ENCODE results near the gene FAM114A2.
A peak's percentile ranks its signal among the peaks of the same experiment; 100 is the strongest.
"Not testable (repeated sequence)": the region's sequence is repeated elsewhere in the genome, so short reads cannot be mapped to it uniquely, and the experiment has no call there.

FAM114A2 gene
- 13.4 to 40.1 (median 30.5) reads per million in 18 experiments for total RNA-seq

DNA sequence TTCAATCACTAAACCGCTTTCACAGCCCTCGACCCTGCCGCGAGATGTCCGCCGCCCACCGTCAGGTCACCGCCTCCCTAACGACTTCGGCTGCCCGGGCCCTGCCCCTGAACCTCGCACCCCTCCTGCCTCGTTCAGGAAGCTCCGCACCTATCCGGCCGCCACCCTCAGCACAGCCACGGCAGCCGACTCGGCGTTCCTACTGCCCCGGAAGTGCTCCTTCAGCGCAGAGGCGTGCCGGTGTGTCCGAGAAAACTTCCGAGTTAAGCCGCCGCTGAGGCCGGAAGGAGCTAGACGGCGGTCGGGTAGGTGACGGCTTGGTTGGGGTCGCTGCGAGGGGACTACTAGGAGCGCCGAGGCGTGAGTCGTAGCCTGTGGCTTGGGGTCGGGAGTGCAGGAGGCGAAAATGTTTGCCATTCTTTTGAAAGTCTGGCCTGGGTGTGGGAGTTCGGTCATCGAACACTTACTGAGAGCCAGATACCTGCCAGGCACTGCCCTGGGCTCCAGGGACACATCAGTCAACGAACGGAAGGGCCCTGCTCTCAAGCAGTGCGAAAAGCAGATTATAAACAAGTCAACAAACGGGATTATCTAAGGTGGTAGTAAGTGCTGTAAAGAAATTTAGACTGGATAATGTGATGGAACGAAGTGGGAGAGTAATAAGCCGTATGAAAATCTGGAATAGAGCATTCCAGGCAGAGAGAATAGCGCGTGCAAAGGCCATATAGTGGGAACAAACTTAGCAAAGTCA lies at the start of gene FAM114A2, which contains the start of gene MFAP3:
TSS of gene FAM114A2 (minus strand) at position 204 of the 751 bp plus-strand sequence. CDS start 3,957 bp downstream, outside the sequence.
TSS of gene MFAP3 (plus strand) at position 261 of the 751 bp plus-strand sequence. CDS start 10,756 bp downstream, outside the sequence.
- DNase-seq: peak; percentile 83 to 91

DNA sequence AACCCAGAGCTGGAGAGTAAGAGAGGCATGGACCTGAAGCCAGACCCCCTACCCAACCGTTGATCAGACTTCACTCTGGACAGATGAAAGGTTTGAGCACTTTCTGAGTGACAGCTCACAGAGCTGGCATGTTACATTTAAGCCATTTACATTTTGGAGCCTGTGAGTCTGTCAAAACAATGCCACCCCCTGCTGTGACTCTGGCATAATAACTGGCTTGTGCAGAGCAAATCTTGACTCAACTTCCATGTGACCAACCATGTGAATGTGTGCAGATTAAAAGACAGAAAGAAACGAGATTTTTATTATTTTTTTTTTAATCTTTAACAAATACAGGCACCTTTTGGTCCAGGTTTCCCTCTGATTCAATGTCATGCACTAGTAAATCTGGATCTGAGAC lies 48.5 kb upstream of the FAM114A2 start:
- DNase-seq: no peak

DNA sequence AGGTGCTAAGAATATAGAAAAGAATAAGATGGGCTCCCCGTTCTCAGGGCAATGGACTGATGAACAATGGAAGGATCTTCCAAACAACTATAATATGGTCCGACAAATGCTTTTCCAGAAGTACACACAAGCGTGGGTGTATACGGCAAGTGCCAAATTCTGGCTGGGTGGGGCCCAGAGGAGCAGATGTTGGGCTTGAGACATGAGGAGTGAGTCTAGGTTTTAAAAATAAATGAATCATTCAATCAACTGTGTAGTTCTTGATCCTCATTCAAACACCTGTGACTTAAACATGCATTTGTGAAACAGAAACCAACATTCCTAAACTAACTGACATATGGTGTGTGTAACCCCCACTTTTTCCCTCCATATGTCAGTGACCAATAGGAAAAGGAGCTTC lies 47.9 kb upstream of the FAM114A2 start:
- DNase-seq: no peak

GRCh38 chr5:154086146-154086545 lies 47.4 kb upstream of the FAM114A2 start:
- no peak for DNase-seq

DNA sequence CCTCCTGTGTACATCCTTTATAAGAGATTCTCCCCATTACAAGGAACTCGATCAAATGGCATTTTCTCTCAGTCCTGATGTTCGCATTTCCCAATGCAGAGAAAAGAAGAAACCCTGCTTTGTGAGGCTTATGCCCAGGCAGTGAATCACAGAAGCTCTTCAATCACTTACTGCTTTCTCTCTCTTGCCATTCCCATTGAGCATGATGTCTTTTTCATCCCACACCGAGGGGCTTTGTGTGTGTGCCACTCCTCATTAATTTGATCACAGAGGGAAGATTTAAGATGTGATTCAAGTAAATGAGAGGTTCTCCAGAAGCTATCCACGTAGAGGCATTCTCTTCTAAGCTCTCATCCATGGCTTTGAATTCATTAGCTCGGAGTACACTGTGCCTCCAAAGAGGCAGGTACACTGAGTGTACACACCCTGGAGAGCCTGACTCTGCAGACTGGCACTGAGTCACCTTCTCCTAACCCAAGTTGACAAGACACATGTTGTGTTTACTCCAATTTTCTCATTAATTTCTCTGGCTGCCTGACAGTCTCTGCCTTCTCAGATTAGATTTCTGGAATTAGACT lies 45.4 kb upstream of the FAM114A2 start:
- DNase-seq: no peak

- DNase-seq: no peak
Measured at GRCh38 chr5:154081246-154081645, 42.5 kb upstream of the FAM114A2 start.

- DNase-seq: peak; percentile 24 to 60
Measured at GRCh38 chr5:154078272-154078671, 39.6 kb upstream of the FAM114A2 start.

GRCh38 chr5:154077696-154078095 lies 39.0 kb upstream of the FAM114A2 start:
- peak; percentile 5 to 32 for DNase-seq

GRCh38 chr5:154076240-154076922 lies 37.7 kb upstream of the FAM114A2 start:
- no peak for DNase-seq

- peak; percentile 69 to 81 for DNase-seq
Measured at GRCh38 chr5:154072414-154073171, 33.9 kb upstream of the FAM114A2 start.

- no peak for DNase-seq
Measured at GRCh38 chr5:154071799-154072413, 33.2 kb upstream of the FAM114A2 start.

DNA sequence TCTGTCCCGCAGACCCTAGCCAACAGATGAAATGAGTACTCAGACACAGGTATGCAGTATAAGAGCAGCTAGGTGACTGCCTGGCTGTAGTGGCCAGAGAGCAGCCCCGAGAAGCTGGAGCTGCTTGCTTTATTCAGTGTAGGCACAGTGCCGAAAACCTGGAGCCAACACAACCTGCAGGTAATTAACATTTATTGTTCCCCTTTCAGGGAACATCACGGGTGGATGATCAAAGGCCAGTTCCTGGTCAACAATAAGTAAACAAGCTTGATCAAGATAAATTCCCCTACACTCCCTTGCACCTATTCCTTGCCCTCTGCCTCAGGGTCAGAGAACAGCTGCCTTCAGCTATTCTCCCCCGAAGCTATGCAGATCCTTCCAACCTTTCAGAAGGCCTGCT lies 31.1 kb upstream of the FAM114A2 start:
- not testable (repeated sequence) for DNase-seq

DNA sequence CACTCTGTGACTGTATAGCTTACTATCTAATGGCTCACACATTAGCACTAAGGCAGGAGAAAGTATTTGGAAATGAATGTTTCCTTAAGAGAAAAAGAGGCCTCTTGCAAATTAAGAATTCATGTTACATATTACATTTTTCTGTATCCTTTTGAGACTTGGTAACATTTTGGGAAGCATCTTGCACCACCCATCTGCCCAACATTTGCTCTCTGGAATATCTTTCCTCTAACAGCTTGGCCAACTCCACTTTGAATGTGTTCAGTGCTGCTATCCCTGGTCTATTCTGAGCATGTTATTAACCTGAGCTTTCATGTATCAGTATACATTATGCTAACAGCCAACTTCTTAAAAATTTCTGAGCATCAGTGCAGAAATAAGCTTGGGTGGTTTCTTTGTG lies 27.3 kb upstream of the FAM114A2 start:
- no peak for DNase-seq

DNA sequence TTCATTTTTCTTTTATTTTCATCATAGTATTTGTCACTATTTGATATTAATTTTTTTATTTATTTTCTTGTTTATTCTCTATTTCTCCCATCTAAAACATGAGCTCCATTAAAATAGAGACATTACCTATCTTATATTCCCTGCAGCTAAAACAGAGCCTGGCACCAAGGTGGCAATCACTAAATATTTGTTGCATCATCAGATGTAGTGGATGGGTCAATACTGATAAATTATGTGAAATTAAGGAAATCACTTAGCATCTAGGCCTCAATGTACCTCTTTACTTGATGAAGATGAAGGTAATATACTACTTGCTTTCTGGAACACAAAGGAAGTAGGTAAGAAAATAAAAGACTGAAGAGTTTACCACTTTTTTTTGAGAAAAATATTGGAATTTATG lies 24.7 kb upstream of the FAM114A2 start:
- DNase-seq: no peak

GRCh38 chr5:154060606-154061005 lies 21.9 kb upstream of the FAM114A2 start:
- DNase-seq: no peak

- no peak for DNase-seq
Measured at GRCh38 chr5:154059583-154059982, 20.9 kb upstream of the FAM114A2 start.

GRCh38 chr5:154059039-154059430 lies 20.3 kb upstream of the FAM114A2 start:
- DNase-seq: no peak

GRCh38 chr5:154058055-154059038 lies 19.6 kb upstream of the FAM114A2 start:
- DNase-seq: peak; percentile 21 to 22

DNA sequence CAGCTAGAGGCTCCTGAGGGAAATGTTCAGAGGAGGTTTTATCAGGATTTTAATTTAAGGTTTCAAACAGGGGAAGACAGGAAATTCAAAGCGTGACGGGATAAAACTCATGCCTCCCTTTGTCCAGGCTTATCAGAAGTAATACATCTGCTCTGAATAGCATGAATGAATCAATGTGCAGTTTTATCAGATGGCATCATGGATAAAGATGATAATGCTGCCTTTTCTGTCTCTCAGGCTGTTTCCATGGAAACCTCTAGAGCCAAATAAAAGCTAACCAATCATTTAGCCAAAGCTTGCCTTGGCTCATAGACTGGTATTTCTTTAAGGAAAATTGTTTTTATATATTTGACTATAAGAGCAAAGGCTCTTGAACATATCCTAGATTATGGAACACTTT lies 16.5 kb upstream of the FAM114A2 start:
- no peak for DNase-seq

- DNase-seq: no peak
Measured at GRCh38 chr5:154053468-154053867, 14.8 kb upstream of the FAM114A2 start.

- peak; percentile 56 to 62 for DNase-seq
Measured at GRCh38 chr5:154049636-154050035, 10.9 kb upstream of the FAM114A2 start.

All from inflammatory macrophage (primary cell).